ENCODE results near the gene C12orf57. TPM values are rescaled to one million over a fixed set of nuclear protein-coding genes. Genes with fewer than 3 reads are reported as not detected.

Gene C12orf57
- total and polyA plus RNA-seq, 7 experiments from 2014 or later = 148 to 592 (median 394) TPM

GRCh38 chr12:6915789-6916285 lies 28.0 kb upstream of the C12orf57 start:
- peak overlapping the region; percentile 86 for H3K27ac ChIP-seq (ENCODE audit: low read depth, low read length)
- POLR2A ChIA-PET = interaction anchor here (0.7 to 5.7 kb wide), 8 partner anchors 9 to 53 kb away, joined by 3 to 50 read pairs (median 16); partner anchors contain the start of genes ATN1, C12orf57, RNU7-1 and SPSB2
- Mint-ChIP-seq H3K27ac (peak overlapping the region in 7 of 9 donors; percentile 60 to 96 (median 86)), H3K4me3 (peak overlapping the region; percentile 43 to 100 (median 90)), H3K4me1 (peaks cover 0 to 60% (median 36%) of the 10 kb centered on the region in 7 donors), H3K27me3 (peaks cover 0 to 4% (median 0%) of the 10 kb centered on the region in 5 donors), H3K9me3 (no peaks in the 10 kb centered on the region), H3K36me3 (peaks cover 0 to 33% (median 9%) of the 10 kb centered on the region in 5 donors)
- H3K9me3 ChIP-seq (ENCODE audit: control insufficient read depth in 2 of 3, low read length in 3 of 3) = no peaks in the 10 kb centered on the region
- no peak overlapping the region for H3K4me3 ChIP-seq (ENCODE audit: low read length)
- ATAC-seq (no peak), DNase-seq (no peak)
- H3K27me3 ChIP-seq (ENCODE audit: control insufficient read depth in 2 of 2, insufficient read depth in 2 of 2, low read length in 2 of 2) = no peaks in the 10 kb centered on the region
- intact Hi-C loops (cut with micrococcal nuclease) = loop anchor here (2.0 kb wide), 2 partner anchors 43 to 103 kb away; partner anchors contain the start of genes LPCAT3 (in 1 of the 2) and SPSB2 (in 1 of the 2)
- peaks cover 11 to 14% of the 10 kb centered on the region in 2 donors for H3K4me1 ChIP-seq (ENCODE audit: control insufficient read depth in 2 of 2, insufficient read depth in 2 of 2, low read length in 2 of 2)
- CTCF ChIA-PET = interaction anchor here (3.1 kb wide), 1 partner anchor 9 kb away, joined by 14 read pairs; no protein-coding TSS in a partner anchor
- H3K36me3 ChIP-seq (ENCODE audit: control insufficient read depth in 2 of 3, insufficient read depth in 3 of 3, low read length in 3 of 3) = peaks cover 5 to 42% (median 11%) of the 10 kb centered on the region in 3 experiments

DNA sequence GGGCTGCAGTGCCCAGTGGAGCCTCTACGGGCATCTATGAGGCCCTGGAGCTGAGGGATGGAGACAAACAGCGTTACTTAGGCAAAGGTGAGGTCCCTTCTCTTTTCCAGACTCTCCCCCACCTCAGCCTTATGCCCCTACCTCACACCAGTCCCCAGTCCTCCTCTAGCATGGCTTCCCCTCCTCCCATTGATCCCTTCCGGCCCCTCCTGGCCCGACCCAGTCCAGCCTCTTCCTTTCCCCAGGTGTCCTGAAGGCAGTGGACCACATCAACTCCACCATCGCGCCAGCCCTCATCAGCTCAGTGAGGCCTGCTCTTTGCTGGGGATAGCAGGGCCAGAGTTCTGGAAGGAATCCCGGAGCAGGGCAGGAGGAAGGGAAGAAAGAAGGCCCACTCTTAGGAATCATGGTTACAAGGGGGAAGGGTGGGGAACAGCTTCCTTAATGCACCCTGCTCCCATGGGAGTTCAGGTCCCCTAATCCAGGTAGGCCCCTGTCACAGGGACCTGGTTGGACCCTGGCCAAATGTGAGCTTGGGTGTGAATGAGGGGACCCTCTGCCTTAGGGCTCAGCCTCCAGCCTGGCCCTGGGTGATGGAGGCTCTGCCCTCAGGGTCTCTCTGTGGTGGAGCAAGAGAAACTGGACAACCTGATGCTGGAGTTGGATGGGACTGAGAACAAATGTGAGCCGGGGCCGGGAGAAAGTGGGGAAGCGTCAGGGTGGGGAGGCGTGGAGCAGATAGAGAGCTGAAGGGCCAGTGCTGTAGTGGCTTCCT lies 27.2 kb upstream of the C12orf57 start:
- DNase-seq (no peak), ATAC-seq (no peak)
- Histone ChIP-seq H3K27ac (ENCODE audit: low read depth, low read length) (peak overlapping the region; percentile 18), H3K4me3 (ENCODE audit: low read length) (no peak overlapping the region), H3K9me3 (ENCODE audit: control insufficient read depth in 2 of 3, low read length in 3 of 3) (no peaks in the 10 kb centered on the region), H3K36me3 (ENCODE audit: control insufficient read depth in 2 of 3, insufficient read depth in 3 of 3, low read length in 3 of 3) (peaks cover 5 to 50% (median 11%) of the 10 kb centered on the region in 3 experiments), H3K27me3 (ENCODE audit: control insufficient read depth in 2 of 2, insufficient read depth in 2 of 2, low read length in 2 of 2) (no peaks in the 10 kb centered on the region), H3K4me1 (ENCODE audit: control insufficient read depth in 2 of 2, insufficient read depth in 2 of 2, low read length in 2 of 2) (peaks cover 11 to 14% of the 10 kb centered on the region in 2 donors)
- intact Hi-C loops (cut with micrococcal nuclease) = no loop called here
- ChIA-PET POLR2A (interaction anchor here (0.6 to 5.7 kb wide), 12 partner anchors 9 to 195 kb away, joined by 3 to 50 read pairs (median 6); partner anchors contain the start of genes ATN1, C12orf57, RNU7-1 and SPSB2), CTCF (interaction anchor here (1.2 to 1.6 kb wide), 2 partner anchors 27 to 44 kb away, joined by 3 to 4 read pairs; partner anchors contain the start of genes C12orf57, RNU7-1 and SPSB2)
- Mint-ChIP-seq H3K9me3 (no peaks in the 10 kb centered on the region), H3K4me1 (peaks cover 0 to 58% (median 36%) of the 10 kb centered on the region in 7 donors), H3K4me3 (peak overlapping the region in 8 of 10 donors; percentile 52 to 100 (median 92)), H3K27ac (peak overlapping the region in 8 of 9 donors; percentile 13 to 90 (median 54)), H3K36me3 (peaks cover 0 to 35% (median 9%) of the 10 kb centered on the region in 5 donors), H3K27me3 (peaks cover 0 to 4% (median 0%) of the 10 kb centered on the region in 5 donors)

- CTCF ChIA-PET = interaction anchor here (0.9 to 1.6 kb wide), 3 partner anchors 26 to 224 kb away, joined by 3 to 4 read pairs (median 4); partner anchors contain the start of genes C12orf57, RNU7-1 and SPSB2
- Histone ChIP-seq H3K27me3 (ENCODE audit: control insufficient read depth in 2 of 2, insufficient read depth in 2 of 2, low read length in 2 of 2) (no peaks in the 10 kb centered on the region), H3K4me1 (ENCODE audit: control insufficient read depth in 2 of 2, insufficient read depth in 2 of 2, low read length in 2 of 2) (peaks cover 11 to 14% of the 10 kb centered on the region in 2 donors), H3K36me3 (ENCODE audit: control insufficient read depth in 2 of 3, insufficient read depth in 3 of 3, low read length in 3 of 3) (peaks cover 5 to 60% (median 14%) of the 10 kb centered on the region in 3 experiments), H3K9me3 (ENCODE audit: control insufficient read depth in 2 of 3, low read length in 3 of 3) (no peaks in the 10 kb centered on the region), H3K27ac (ENCODE audit: low read depth, low read length) (no peak overlapping the region), H3K4me3 (ENCODE audit: low read length) (no peak overlapping the region)
- peak overlapping the region in 1 of 10 donors; percentile 25 for H3K4me3 Mint-ChIP-seq
- DNase-seq (no peak), ATAC-seq (no peak)
- POLR2A ChIA-PET = interaction anchor here (0.6 to 2.0 kb wide), 5 partner anchors 11 to 194 kb away, joined by 3 to 6 read pairs (median 3); partner anchors contain the start of genes ATN1, C12orf57 and RNU7-1
- intact Hi-C loops (cut with micrococcal nuclease) = no loop called here
- H3K9me3 Mint-ChIP-seq = no peaks in the 10 kb centered on the region
- peaks cover 0 to 62% (median 35%) of the 10 kb centered on the region in 7 donors for H3K4me1 Mint-ChIP-seq
- peak overlapping the region in 1 of 9 donors; percentile 30 for H3K27ac Mint-ChIP-seq
- peaks cover 0 to 41% (median 9%) of the 10 kb centered on the region in 5 donors for H3K36me3 Mint-ChIP-seq
- peaks cover 0 to 4% (median 0%) of the 10 kb centered on the region in 5 donors for H3K27me3 Mint-ChIP-seq
Measured at GRCh38 chr12:6917491-6918231, 26.2 kb upstream of the C12orf57 start.

DNA sequence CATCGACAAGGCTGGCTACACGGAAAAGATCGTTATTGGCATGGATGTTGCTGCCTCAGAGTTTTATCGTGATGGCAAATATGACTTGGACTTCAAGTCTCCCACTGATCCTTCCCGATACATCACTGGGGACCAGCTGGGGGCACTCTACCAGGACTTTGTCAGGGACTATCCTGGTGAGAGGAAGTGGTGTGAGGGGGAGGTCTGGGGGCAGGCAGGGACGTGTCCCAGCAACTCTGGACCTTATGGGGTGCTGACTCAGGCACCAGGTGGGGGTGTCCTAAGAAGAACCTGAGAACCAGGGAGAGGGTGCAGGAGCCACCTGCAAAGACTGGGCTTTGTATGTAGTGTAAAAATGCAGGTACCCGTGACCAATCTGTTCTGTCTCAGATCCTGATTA lies 24.2 kb upstream of the C12orf57 start:
- Mint-ChIP-seq H3K36me3 (peaks cover 0 to 44% (median 9%) of the 10 kb centered on the region in 5 donors), H3K4me1 (peaks cover 3 to 61% (median 29%) of the 10 kb centered on the region in 7 donors), H3K4me3 (no peak overlapping the region)

DNA sequence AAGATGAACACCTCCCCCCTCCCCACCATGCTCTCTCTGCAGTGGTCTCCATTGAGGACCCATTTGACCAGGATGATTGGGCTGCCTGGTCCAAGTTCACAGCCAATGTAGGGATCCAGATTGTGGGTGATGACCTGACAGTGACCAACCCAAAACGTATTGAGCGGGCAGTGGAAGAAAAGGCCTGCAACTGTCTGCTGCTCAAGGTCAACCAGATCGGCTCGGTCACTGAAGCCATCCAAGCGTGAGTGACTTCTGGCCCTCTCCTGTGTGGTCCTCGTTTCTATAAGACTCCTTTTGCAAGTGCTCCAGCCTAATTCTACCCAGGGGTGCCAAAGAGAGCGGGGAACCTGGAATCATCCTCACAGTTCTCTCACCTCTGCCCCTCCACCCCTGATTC lies 22.3 kb upstream of the C12orf57 start:
- ATAC-seq (no peak), DNase-seq (no peak)
- H3K9me3 ChIP-seq (ENCODE audit: control insufficient read depth in 2 of 3, low read length in 3 of 3) = no peaks in the 10 kb centered on the region
- peaks cover 5 to 7% of the 10 kb centered on the region in 2 donors for H3K4me1 ChIP-seq (ENCODE audit: control insufficient read depth in 2 of 2, insufficient read depth in 2 of 2, low read length in 2 of 2)
- Mint-ChIP-seq H3K4me3 (no peak overlapping the region), H3K27me3 (peaks cover 0 to 1% (median 0%) of the 10 kb centered on the region in 5 donors), H3K9me3 (no peaks in the 10 kb centered on the region), H3K36me3 (peaks cover 0 to 35% (median 9%) of the 10 kb centered on the region in 5 donors), H3K27ac (peak overlapping the region in 2 of 9 donors; percentile 14 to 86), H3K4me1 (peaks cover 7 to 55% (median 16%) of the 10 kb centered on the region in 7 donors)
- intact Hi-C loops (cut with micrococcal nuclease) = no loop called here
- no peaks in the 10 kb centered on the region for H3K27me3 ChIP-seq (ENCODE audit: control insufficient read depth in 2 of 2, insufficient read depth in 2 of 2, low read length in 2 of 2)
- ChIA-PET CTCF (interaction anchor here (0.6 to 1.7 kb wide), 6 partner anchors 14 to 232 kb away, joined by 3 to 4 read pairs (median 3); partner anchors contain the start of gene ZNF384), POLR2A (interaction anchor here (1.0 to 23.3 kb wide), 3 partner anchors 15 to 70 kb away, joined by 3 to 367 read pairs (median 6); partner anchors contain the start of genes C12orf57, CDCA3, PTPN6 and RNU7-1)
- no peak overlapping the region for H3K27ac ChIP-seq (ENCODE audit: low read depth, low read length)
- H3K36me3 ChIP-seq (ENCODE audit: control insufficient read depth in 2 of 3, insufficient read depth in 3 of 3, low read length in 3 of 3) = peaks cover 5 to 60% (median 14%) of the 10 kb centered on the region in 3 experiments
- H3K4me3 ChIP-seq (ENCODE audit: low read length) = no peak overlapping the region

More for the DNA sequence above, 24.2 kb upstream of the C12orf57 start:
- intact Hi-C loops (cut with micrococcal nuclease) = no loop called here
- no peaks in the 10 kb centered on the region for H3K27me3 ChIP-seq (ENCODE audit: control insufficient read depth in 2 of 2, insufficient read depth in 2 of 2, low read length in 2 of 2)
- Mint-ChIP-seq H3K9me3 (no peaks in the 10 kb centered on the region), H3K27ac (peak overlapping the region in 7 of 9 donors; percentile 3 to 72 (median 31)), H3K27me3 (peaks cover 0 to 1% (median 0%) of the 10 kb centered on the region in 5 donors)
- DNase-seq (no peak), ATAC-seq (no peak)
- H3K9me3 ChIP-seq (ENCODE audit: control insufficient read depth in 2 of 3, low read length in 3 of 3) = no peaks in the 10 kb centered on the region
- no peak overlapping the region for H3K27ac ChIP-seq (ENCODE audit: low read depth, low read length)
- H3K4me3 ChIP-seq (ENCODE audit: low read length) = no peak overlapping the region
- peaks cover 5 to 71% (median 14%) of the 10 kb centered on the region in 3 experiments for H3K36me3 ChIP-seq (ENCODE audit: control insufficient read depth in 2 of 3, insufficient read depth in 3 of 3, low read length in 3 of 3)
- ChIA-PET CTCF (interaction anchor here (0.9 to 1.0 kb wide), 2 partner anchors 47 to 316 kb away, joined by 3 read pairs; partner anchors contain the start of gene SPSB2), POLR2A (interaction anchor here (0.6 to 23.3 kb wide), 4 partner anchors 12 to 65 kb away, joined by 3 to 367 read pairs (median 4); partner anchors contain the start of genes C12orf57, PTPN6 and RNU7-1)
- peaks cover 7 to 10% of the 10 kb centered on the region in 2 donors for H3K4me1 ChIP-seq (ENCODE audit: control insufficient read depth in 2 of 2, insufficient read depth in 2 of 2, low read length in 2 of 2)

All from naive thymus-derived CD4-positive, alpha-beta T cell (primary cell).